Measurements from ENCODE around the gene OBSL1. TPM values are rescaled to one million over a fixed set of nuclear protein-coding genes. Genes with fewer than 3 reads are reported as not detected.

OBSL1 gene
- total and polyA plus RNA-seq, 7 experiments from 2014 or later = 0.19 to 7.1 (median 4.0) TPM; not detected in 4

- Mint-ChIP-seq H3K9me3 (peaks cover 0 to 5% (median 0%) of the 10 kb centered on the region in 11 donors), H3K4me3 (no peak overlapping the region), H3K27ac (no peak overlapping the region), H3K36me3 (peaks cover 9 to 40% (median 21%) of the 10 kb centered on the region in 5 donors), H3K4me1 (peaks cover 7 to 20% (median 15%) of the 10 kb centered on the region in 7 donors), H3K27me3 (peaks cover 23 to 36% (median 27%) of the 10 kb centered on the region in 5 donors)
- ChIA-PET CTCF (no interaction called here), POLR2A (interaction anchor here (0.6 kb wide), 1 partner anchor 9 kb away, joined by 3 read pairs; the partner anchor contains the start of gene GMPPA)
- peaks cover 0 to 8% of the 10 kb centered on the region in 2 donors for H3K27me3 ChIP-seq (ENCODE audit: control insufficient read depth in 2 of 2, insufficient read depth in 2 of 2, low read length in 2 of 2)
- H3K9me3 ChIP-seq (ENCODE audit: control insufficient read depth in 2 of 3, low read length in 3 of 3) = no peaks in the 10 kb centered on the region
- ATAC-seq = no peak
- H3K36me3 ChIP-seq (ENCODE audit: control insufficient read depth in 2 of 3, insufficient read depth in 3 of 3, low read length in 3 of 3) = peaks cover 0 to 43% (median 0%) of the 10 kb centered on the region in 3 experiments
- H3K4me1 ChIP-seq (ENCODE audit: control insufficient read depth in 2 of 2, insufficient read depth in 2 of 2, low read length in 2 of 2) = peaks cover 0 to 12% of the 10 kb centered on the region in 2 donors
- H3K4me3 ChIP-seq (ENCODE audit: low read length) = no peak overlapping the region
- intact Hi-C loops (cut with micrococcal nuclease) = loop anchor here in 1 of 2 donors (2.0 kb wide), 2 partner anchors 13 to 23 kb away; no protein-coding TSS in a partner anchor
- DNase-seq = no peak
- no peak overlapping the region for H3K27ac ChIP-seq (ENCODE audit: low read depth, low read length)
Measured at GRCh38 chr2:219507581-219508443, 63.5 kb downstream of the OBSL1 start.

- Histone ChIP-seq H3K27ac (ENCODE audit: low read depth, low read length) (no peak overlapping the region), H3K36me3 (ENCODE audit: control insufficient read depth in 2 of 3, insufficient read depth in 3 of 3, low read length in 3 of 3) (peaks cover 0 to 43% (median 0%) of the 10 kb centered on the region in 3 experiments), H3K4me3 (ENCODE audit: low read length) (no peak overlapping the region), H3K27me3 (ENCODE audit: control insufficient read depth in 2 of 2, insufficient read depth in 2 of 2, low read length in 2 of 2) (peaks cover 0 to 8% of the 10 kb centered on the region in 2 donors), H3K4me1 (ENCODE audit: control insufficient read depth in 2 of 2, insufficient read depth in 2 of 2, low read length in 2 of 2) (peaks cover 0 to 12% of the 10 kb centered on the region in 2 donors), H3K9me3 (ENCODE audit: control insufficient read depth in 2 of 3, low read length in 3 of 3) (no peaks in the 10 kb centered on the region)
- no peak overlapping the region for H3K27ac Mint-ChIP-seq
- ChIA-PET POLR2A (interaction anchor here (1.3 kb wide), 1 partner anchor 12 kb away, joined by 3 read pairs; no protein-coding TSS in a partner anchor), CTCF (no interaction called here)
- H3K9me3 Mint-ChIP-seq = peaks cover 0 to 5% (median 0%) of the 10 kb centered on the region in 11 donors
- H3K27me3 Mint-ChIP-seq = peaks cover 16 to 30% (median 22%) of the 10 kb centered on the region in 5 donors
- DNase-seq (no peak), ATAC-seq (no peak)
- intact Hi-C loops (cut with micrococcal nuclease) = no loop called here
- peaks cover 7 to 18% (median 12%) of the 10 kb centered on the region in 7 donors for H3K4me1 Mint-ChIP-seq
- no peak overlapping the region for H3K4me3 Mint-ChIP-seq
- peaks cover 9 to 44% (median 21%) of the 10 kb centered on the region in 5 donors for H3K36me3 Mint-ChIP-seq
Measured at GRCh38 chr2:219506802-219507526, 64.4 kb downstream of the OBSL1 start.

GRCh38 chr2:219506153-219506801 lies 65.1 kb downstream of the OBSL1 start:
- ChIA-PET CTCF (no interaction called here), POLR2A (interaction anchor here (1.3 kb wide), 1 partner anchor 12 kb away, joined by 3 read pairs; no protein-coding TSS in a partner anchor)
- peaks cover 7 to 17% (median 11%) of the 10 kb centered on the region in 7 donors for H3K4me1 Mint-ChIP-seq
- no peak overlapping the region for H3K4me3 Mint-ChIP-seq
- H3K36me3 ChIP-seq (ENCODE audit: control insufficient read depth in 2 of 3, insufficient read depth in 3 of 3, low read length in 3 of 3) = peaks cover 0 to 43% (median 0%) of the 10 kb centered on the region in 3 experiments
- no peak for ATAC-seq
- H3K27me3 ChIP-seq (ENCODE audit: control insufficient read depth in 2 of 2, insufficient read depth in 2 of 2, low read length in 2 of 2) = peaks cover 0 to 8% of the 10 kb centered on the region in 2 donors
- H3K4me1 ChIP-seq (ENCODE audit: control insufficient read depth in 2 of 2, insufficient read depth in 2 of 2, low read length in 2 of 2) = peaks cover 0 to 12% of the 10 kb centered on the region in 2 donors
- peaks cover 0 to 5% (median 0%) of the 10 kb centered on the region in 11 donors for H3K9me3 Mint-ChIP-seq
- no peak overlapping the region for H3K27ac ChIP-seq (ENCODE audit: low read depth, low read length)
- H3K27ac Mint-ChIP-seq = no peak overlapping the region
- H3K36me3 Mint-ChIP-seq = peaks cover 10 to 51% (median 21%) of the 10 kb centered on the region in 5 donors
- H3K4me3 ChIP-seq (ENCODE audit: low read length) = no peak overlapping the region
- peaks cover 11 to 24% (median 19%) of the 10 kb centered on the region in 5 donors for H3K27me3 Mint-ChIP-seq
- intact Hi-C loops (cut with micrococcal nuclease) = no loop called here
- no peaks in the 10 kb centered on the region for H3K9me3 ChIP-seq (ENCODE audit: control insufficient read depth in 2 of 3, low read length in 3 of 3)
- no peak for DNase-seq

GRCh38 chr2:219505585-219505984 lies 65.8 kb downstream of the OBSL1 start:
- Histone ChIP-seq H3K4me1 (ENCODE audit: control insufficient read depth in 2 of 2, insufficient read depth in 2 of 2, low read length in 2 of 2) (peaks cover 0 to 12% of the 10 kb centered on the region in 2 donors), H3K27me3 (ENCODE audit: control insufficient read depth in 2 of 2, insufficient read depth in 2 of 2, low read length in 2 of 2) (peaks cover 0 to 5% of the 10 kb centered on the region in 2 donors), H3K9me3 (ENCODE audit: control insufficient read depth in 2 of 3, low read length in 3 of 3) (no peaks in the 10 kb centered on the region), H3K4me3 (ENCODE audit: low read length) (no peak overlapping the region), H3K27ac (ENCODE audit: low read depth, low read length) (no peak overlapping the region), H3K36me3 (ENCODE audit: control insufficient read depth in 2 of 3, insufficient read depth in 3 of 3, low read length in 3 of 3) (peaks cover 0 to 43% (median 0%) of the 10 kb centered on the region in 3 experiments)
- Mint-ChIP-seq H3K4me3 (no peak overlapping the region), H3K27me3 (peaks cover 7 to 17% (median 12%) of the 10 kb centered on the region in 5 donors), H3K4me1 (peaks cover 7 to 18% (median 11%) of the 10 kb centered on the region in 7 donors), H3K27ac (no peak overlapping the region), H3K36me3 (peaks cover 10 to 52% (median 21%) of the 10 kb centered on the region in 5 donors), H3K9me3 (peaks cover 0 to 5% (median 0%) of the 10 kb centered on the region in 11 donors)
- no peak for ATAC-seq
- ChIA-PET POLR2A (interaction anchor here (1.3 kb wide), 1 partner anchor 13 kb away, joined by 3 read pairs; no protein-coding TSS in a partner anchor), CTCF (no interaction called here)
- DNase-seq = no peak
- intact Hi-C loops (cut with micrococcal nuclease) = no loop called here

- peaks cover 9 to 52% (median 25%) of the 10 kb centered on the region in 5 donors for H3K36me3 Mint-ChIP-seq
- CTCF ChIA-PET = no interaction called here
- no peak for ATAC-seq
Measured at GRCh38 chr2:219502618-219503017, 68.7 kb downstream of the OBSL1 start.

GRCh38 chr2:219501849-219502248 lies 69.5 kb downstream of the OBSL1 start:
- Mint-ChIP-seq H3K9me3 (peaks cover 0 to 2% (median 0%) of the 10 kb centered on the region in 11 donors), H3K36me3 (peaks cover 9 to 47% (median 24%) of the 10 kb centered on the region in 5 donors), H3K4me3 (no peak overlapping the region), H3K27ac (no peak overlapping the region), H3K4me1 (peaks cover 26 to 36% (median 31%) of the 10 kb centered on the region in 7 donors), H3K27me3 (peaks cover 4 to 16% (median 13%) of the 10 kb centered on the region in 5 donors)
- ATAC-seq (no peak), DNase-seq (no peak)
- ChIA-PET CTCF (no interaction called here), POLR2A (no interaction called here)
- Histone ChIP-seq H3K9me3 (ENCODE audit: control insufficient read depth in 2 of 3, low read length in 3 of 3) (no peaks in the 10 kb centered on the region), H3K4me1 (ENCODE audit: control insufficient read depth in 2 of 2, insufficient read depth in 2 of 2, low read length in 2 of 2) (peaks cover 16 to 17% of the 10 kb centered on the region in 2 donors), H3K27me3 (ENCODE audit: control insufficient read depth in 2 of 2, insufficient read depth in 2 of 2, low read length in 2 of 2) (peaks cover 0 to 9% of the 10 kb centered on the region in 2 donors), H3K27ac (ENCODE audit: low read depth, low read length) (no peak overlapping the region), H3K4me3 (ENCODE audit: low read length) (no peak overlapping the region), H3K36me3 (ENCODE audit: control insufficient read depth in 2 of 3, insufficient read depth in 3 of 3, low read length in 3 of 3) (peaks cover 0 to 38% (median 0%) of the 10 kb centered on the region in 3 experiments)
- intact Hi-C loops (cut with micrococcal nuclease) = no loop called here

More at GRCh38 chr2:219502618-219503017, 68.7 kb downstream of the OBSL1 start:
- Histone ChIP-seq H3K9me3 (ENCODE audit: control insufficient read depth in 2 of 3, low read length in 3 of 3) (no peaks in the 10 kb centered on the region), H3K27me3 (ENCODE audit: control insufficient read depth in 2 of 2, insufficient read depth in 2 of 2, low read length in 2 of 2) (peaks cover 0 to 1% of the 10 kb centered on the region in 2 donors), H3K4me3 (ENCODE audit: low read length) (no peak overlapping the region), H3K36me3 (ENCODE audit: control insufficient read depth in 2 of 3, insufficient read depth in 3 of 3, low read length in 3 of 3) (peaks cover 0 to 43% (median 0%) of the 10 kb centered on the region in 3 experiments), H3K4me1 (ENCODE audit: control insufficient read depth in 2 of 2, insufficient read depth in 2 of 2, low read length in 2 of 2) (peaks cover 9 to 10% of the 10 kb centered on the region in 2 donors), H3K27ac (ENCODE audit: low read depth, low read length) (no peak overlapping the region)
- Mint-ChIP-seq H3K4me1 (peaks cover 19 to 30% (median 26%) of the 10 kb centered on the region in 7 donors), H3K27me3 (peaks cover 4 to 9% (median 8%) of the 10 kb centered on the region in 5 donors), H3K9me3 (peaks cover 0 to 2% (median 0%) of the 10 kb centered on the region in 11 donors), H3K27ac (no peak overlapping the region), H3K4me3 (no peak overlapping the region)
- no peak for DNase-seq
- POLR2A ChIA-PET = no interaction called here
- intact Hi-C loops (cut with micrococcal nuclease) = no loop called here

Data from naive thymus-derived CD4-positive, alpha-beta T cell (primary cell).